Mesodermal cell (in vitro differentiated cells): ENCODE data around the gene HOTAIR.

Source experiments
- H3K27ac ChIP-seq: 2 replicates; pipeline ENCODE4 v1.7.0; 2013; ENCODE audit warnings: mild to moderate bottlenecking, low read depth, low read length, moderate library complexity; ENCODE audit not compliant: severe bottlenecking
- H3K36me3 ChIP-seq: 2 replicates; pipeline ENCODE4 v1.7.1; 2013; ENCODE audit warnings: mild to moderate bottlenecking, low read length, moderate library complexity; ENCODE audit not compliant: control insufficient read depth, insufficient read depth
- H3K4me1 ChIP-seq: one replicate; pipeline ENCODE4 v1.7.1; 2013; ENCODE audit warnings: mild to moderate bottlenecking, low read length; ENCODE audit not compliant: insufficient read depth, control insufficient read depth, poor library complexity, severe bottlenecking
- H3K4me3 ChIP-seq: 2 replicates; pipeline ENCODE4 v1.7.0; 2013; ENCODE audit warnings: low read length, control low read depth, mild to moderate bottlenecking; ENCODE audit not compliant: insufficient read depth, poor library complexity, severe bottlenecking; ENCODE audit errors: extremely low read depth
- H3K9me3 ChIP-seq: 2 replicates; pipeline ENCODE4 v1.7.1; 2013; ENCODE audit warnings: mild to moderate bottlenecking, low read length, moderate library complexity; ENCODE audit not compliant: control insufficient read depth
- WGBS, 2 experiments: methylation state at CpG; one replicate each; pipeline ENCODE4 v1.1.5; 2013; ENCODE audit warnings: missing lambda C conversion rate in 2 of 2; ENCODE audit not compliant: insufficient coverage in 2 of 2; 5-methylcytosine and 5-hydroxymethylcytosine counted together

Gene HOTAIR

DNA sequence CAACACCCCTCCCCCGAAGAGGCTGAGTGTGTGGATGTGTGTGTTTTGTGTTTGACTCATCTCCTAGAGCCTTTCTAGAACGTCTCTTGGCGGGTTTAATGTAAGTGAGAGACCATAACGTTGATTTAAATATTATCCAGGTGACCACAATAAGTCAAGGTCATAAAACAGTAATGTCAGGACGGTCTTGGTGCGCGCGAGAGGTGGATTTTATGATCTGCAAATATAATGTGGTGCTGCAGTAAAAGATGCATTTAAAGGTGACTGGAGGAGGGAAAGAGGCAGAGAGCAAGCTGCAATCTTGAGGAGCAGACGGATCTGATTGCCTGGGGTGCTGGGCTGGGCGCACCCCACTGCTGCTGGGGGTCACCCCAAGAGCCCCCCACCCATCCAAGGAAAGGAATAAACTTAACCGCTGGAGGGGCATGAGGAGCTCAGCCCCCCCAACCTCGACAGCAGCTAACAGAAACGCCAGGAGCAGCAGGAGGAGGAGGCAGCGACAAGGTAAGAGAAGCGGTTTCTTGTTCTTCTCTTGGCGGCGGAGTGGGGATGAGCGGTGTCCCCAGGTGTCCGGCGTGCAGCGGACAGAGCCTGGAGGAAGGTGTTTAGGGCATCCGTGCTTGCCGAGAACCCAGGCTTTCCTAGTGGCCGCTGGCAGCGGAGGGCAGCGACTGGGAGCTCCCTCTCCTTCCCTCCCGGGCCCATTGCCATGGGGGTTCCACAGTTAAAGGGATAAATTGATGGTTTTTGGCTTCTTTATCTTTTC, 15.7 kb upstream of the HOTAIR start:
- Histone ChIP-seq H3K27ac (no peak overlapping the region), H3K9me3 (peaks cover 4% of the 10 kb centered on the region), H3K36me3 (no peaks in the 10 kb centered on the region), H3K4me3 (no peak overlapping the region), H3K4me1 (peaks cover 7% of the 10 kb centered on the region)
- 11 to 22% methylated on average over 16 to 19 of the region's 27 CpGs for WGBS, 2 experiments

DNA sequence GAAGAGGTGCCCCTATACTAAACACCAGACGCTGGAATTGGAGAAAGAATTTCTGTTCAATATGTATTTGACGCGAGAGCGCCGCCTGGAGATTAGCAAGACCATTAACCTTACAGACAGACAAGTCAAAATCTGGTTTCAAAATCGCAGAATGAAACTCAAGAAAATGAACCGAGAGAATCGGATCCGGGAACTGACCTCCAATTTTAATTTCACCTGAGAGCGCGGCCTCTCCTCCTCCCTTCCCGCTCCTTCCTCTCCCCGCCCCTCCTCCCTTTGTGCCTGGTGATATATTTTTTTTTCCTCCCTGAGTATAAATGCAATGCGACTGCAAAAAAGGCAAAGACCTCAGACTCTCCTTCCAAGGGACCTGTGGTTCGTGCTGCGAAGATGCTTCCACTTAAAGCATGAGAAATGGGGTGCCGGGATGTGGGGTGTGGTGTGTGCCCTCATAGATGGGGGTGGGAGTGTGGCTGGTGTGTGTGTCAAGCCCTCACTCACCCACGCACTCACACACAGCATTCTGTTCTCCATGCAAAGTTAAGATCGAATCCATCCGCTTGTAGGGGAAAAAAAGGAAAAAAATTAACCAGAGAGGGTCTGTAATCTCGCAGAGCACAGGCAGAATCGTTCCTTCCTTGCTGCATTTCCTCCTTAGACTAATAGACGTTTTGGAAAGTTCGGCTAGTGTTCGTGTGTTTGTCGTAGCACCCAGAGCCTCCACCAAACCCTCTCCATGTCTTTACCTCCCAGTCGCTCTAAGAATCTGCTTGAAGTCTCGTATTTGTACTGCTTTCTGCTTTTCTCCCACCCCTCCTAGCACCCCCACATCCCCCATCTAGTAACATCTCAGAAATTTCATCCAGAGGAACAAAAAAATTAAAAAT, 14.7 kb upstream of the HOTAIR start:
- no peaks in the 10 kb centered on the region for H3K36me3 ChIP-seq
- 16 to 23% methylated on average over 16 to 21 of the region's 28 CpGs for WGBS, 2 experiments
- peaks cover 8% of the 10 kb centered on the region for H3K9me3 ChIP-seq
- no peak overlapping the region for H3K4me3 ChIP-seq
- no peak overlapping the region for H3K27ac ChIP-seq
- peaks cover 7% of the 10 kb centered on the region for H3K4me1 ChIP-seq

DNA sequence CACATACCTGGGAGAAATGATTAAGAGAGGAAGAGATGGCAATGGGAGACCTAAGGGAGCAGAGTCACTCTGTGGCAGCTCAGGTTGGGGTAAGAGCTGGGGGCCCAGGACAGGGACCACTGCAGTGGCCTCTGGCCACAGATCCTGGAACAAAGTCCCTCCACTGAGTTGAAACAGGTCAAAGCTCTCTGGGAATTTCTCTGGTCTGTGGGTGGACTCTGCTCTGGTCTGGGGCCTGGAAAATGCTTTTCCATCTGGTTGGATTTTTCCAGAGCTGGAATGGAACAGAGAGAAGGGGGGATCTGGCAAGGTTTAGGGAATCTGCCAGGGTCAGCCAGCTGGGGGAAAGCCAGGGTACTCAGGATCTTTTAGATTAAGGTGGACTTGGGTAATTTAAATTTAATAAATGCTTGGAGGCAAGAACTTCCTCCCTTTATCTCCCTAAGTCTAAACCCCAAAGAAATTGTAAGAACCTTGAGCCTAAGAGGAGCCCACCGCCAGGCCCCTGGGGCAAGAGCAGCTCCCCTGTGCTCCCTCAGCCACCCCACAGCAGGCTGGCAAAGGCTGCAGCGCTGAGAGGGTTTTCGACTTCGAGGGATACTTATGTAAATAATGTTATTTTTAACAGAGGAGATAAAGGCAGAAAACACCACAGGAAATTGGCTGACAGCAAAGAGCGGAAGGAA, 13.9 kb upstream of the HOTAIR start:
- no CpG with 5 or more reads among the region's 5 CpGs for WGBS, 2 experiments

DNA sequence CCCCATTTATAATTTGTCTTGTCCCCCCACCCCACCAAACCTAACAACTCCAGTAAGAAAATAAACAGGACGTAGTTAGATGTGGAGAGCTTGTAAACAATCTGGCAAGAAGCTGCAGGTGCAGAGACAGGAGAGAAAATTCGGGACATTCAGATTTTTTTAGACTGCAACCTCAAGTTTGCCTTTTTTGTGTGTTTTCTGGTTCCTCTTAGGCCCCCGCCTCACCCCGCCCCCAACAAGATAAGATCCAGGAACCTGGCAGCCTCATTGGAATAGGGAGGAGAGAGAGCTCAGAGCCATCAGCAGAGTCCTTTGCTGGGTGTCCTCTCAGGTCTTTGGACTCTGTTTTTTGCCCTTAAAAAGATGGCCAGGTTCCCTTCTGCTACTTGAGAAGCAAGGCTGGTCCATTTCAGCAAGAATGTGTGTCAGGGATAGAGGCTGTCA, 13.1 kb upstream of the HOTAIR start:
- H3K4me3 ChIP-seq: no peak overlapping the region
- H3K9me3 ChIP-seq: peaks cover 8% of the 10 kb centered on the region
- WGBS, 2 experiments: 43% methylated on average over 1 of the region's 4 CpGs; no CpG with 5 or more reads in 1 of the 2 experiments
- no peaks in the 10 kb centered on the region for H3K36me3 ChIP-seq
- peaks cover 7% of the 10 kb centered on the region for H3K4me1 ChIP-seq
- no peak overlapping the region for H3K27ac ChIP-seq

More for the DNA sequence above, 13.9 kb upstream of the HOTAIR start:
- H3K36me3 ChIP-seq: no peaks in the 10 kb centered on the region
- no peak overlapping the region for H3K27ac ChIP-seq
- H3K9me3 ChIP-seq: peaks cover 8% of the 10 kb centered on the region
- peaks cover 7% of the 10 kb centered on the region for H3K4me1 ChIP-seq
- no peak overlapping the region for H3K4me3 ChIP-seq

DNA sequence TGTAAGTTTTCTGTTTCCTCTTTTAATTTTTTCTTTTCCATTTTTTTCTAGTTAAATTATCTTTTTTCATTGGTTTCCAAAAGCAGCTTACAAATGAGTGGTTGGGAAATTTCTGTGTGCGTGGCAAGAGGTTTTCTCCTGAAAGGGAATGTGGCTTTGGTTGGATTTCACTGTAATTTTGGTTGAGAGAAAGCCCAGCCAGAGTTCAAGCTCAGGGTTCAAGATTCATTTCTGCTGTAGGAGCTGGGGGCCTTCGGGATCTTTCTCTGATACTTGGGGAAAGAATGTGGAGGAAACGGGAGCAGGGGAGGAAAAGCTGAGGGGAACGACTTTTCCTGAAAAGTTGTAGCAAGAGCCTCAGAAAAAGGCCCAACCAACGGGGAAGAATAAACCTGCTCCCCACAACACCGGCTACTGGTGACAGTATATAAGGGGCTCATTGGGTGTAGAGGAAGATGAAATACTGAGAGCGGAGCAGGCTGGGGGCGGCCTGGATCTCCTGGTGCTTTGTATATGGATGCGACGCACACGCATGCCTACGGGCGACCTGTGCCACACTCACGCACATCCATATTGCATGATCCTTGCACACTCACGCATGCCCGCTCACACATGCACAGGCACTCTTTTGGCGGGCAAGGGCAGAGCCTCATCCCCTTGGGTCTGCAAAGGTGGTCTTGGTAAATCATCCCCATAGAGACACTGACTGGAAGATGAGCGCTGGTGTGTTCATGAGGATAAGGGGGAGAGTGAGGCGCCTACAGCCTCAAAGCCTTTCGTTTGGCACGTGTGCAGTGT, 12.1 kb upstream of the HOTAIR start:
- Histone ChIP-seq H3K9me3 (peaks cover 8% of the 10 kb centered on the region), H3K36me3 (no peaks in the 10 kb centered on the region), H3K27ac (no peak overlapping the region), H3K4me1 (peaks cover 7% of the 10 kb centered on the region), H3K4me3 (no peak overlapping the region)
- 50 to 57% methylated on average over 16 to 18 of the region's 21 CpGs for WGBS, 2 experiments

DNA sequence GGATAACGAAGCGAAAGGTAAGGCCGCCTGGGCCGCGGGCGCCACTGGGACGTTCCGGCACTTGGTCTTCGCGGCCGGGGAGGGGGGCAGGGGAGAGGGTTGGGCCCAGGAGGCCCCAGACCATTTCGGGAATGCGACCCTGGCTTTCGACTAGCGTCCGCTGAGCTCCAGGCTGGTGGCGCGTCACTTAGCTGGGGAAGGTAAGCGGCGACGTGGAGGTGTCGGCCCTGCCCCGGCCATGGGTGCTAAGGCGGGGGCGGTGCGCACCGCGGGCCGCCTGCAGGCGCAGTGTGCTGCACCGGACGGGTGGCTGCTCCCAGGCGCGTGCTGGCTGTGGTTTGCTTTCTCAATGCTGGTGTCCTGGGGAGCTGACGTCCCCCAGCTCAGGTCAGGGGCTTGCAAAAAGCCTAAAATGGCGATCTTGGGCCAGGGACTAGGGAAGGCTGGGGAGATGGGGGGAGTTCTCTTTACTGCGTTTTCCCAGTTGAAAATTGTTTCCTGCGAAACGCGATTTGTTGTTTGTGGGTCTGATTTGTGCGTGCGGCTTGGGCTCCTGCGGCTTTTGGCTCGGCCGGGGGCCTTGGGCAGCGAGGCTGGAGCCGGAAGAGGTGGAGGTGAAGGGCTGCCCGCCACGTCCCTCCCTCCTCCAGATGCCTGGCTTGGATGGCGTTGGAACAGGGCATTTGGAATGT, 11.4 kb upstream of the HOTAIR start:
- 12 to 14% methylated on average over 36 to 42 of the region's 50 CpGs for WGBS, 2 experiments
- Histone ChIP-seq H3K9me3 (peaks cover 8% of the 10 kb centered on the region), H3K4me3 (no peak overlapping the region), H3K27ac (no peak overlapping the region), H3K4me1 (peaks cover 7% of the 10 kb centered on the region), H3K36me3 (no peaks in the 10 kb centered on the region)

DNA sequence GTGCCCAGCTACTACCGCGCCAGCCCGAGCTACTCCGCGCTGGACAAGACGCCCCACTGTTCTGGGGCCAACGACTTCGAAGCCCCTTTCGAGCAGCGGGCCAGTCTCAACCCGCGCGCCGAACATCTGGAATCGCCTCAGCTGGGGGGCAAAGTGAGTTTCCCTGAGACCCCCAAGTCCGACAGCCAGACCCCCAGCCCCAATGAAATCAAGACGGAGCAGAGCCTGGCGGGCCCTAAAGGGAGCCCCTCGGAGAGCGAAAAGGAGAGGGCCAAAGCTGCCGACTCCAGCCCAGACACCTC, 10.9 kb upstream of the HOTAIR start:
- Histone ChIP-seq H3K36me3 (no peaks in the 10 kb centered on the region), H3K4me1 (peaks cover 7% of the 10 kb centered on the region), H3K4me3 (no peak overlapping the region), H3K27ac (no peak overlapping the region), H3K9me3 (peaks cover 8% of the 10 kb centered on the region)
- 30 to 48% methylated on average over 19 to 20 of the region's 21 CpGs for WGBS, 2 experiments

DNA sequence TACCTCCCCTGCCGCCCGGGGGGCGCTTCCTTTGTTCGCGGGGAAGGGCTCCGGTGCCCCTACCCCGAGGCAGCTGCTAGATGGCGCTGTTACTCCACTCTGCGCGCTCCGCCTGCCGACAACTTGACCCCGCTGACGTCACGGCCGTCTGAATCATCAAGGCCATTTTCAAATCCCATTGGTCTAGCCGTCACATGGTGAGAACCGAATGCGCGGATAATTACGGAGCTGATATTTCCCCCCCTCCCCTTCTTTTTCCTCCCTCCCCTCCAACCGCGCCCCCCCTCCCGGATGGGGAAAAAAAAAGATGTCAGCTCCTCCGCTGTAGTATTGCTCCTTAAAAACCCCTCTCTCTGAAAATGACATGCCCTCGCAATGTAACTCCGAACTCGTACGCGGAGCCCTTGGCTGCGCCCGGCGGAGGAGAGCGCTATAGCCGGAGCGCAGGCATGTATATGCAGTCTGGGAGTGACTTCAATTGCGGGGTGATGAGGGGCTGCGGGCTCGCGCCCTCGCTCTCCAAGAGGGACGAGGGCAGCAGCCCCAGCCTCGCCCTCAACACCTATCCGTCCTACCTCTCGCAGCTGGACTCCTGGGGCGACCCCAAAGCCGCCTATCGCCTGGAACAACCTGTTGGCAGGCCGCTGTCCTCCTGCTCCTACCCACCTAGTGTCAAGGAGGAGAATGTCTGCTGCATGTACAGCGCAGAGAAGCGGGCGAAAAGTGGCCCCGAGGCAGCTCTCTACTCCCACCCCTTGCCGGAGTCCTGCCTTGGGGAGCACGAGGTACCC, 10.3 kb upstream of the HOTAIR start, which contains the start of gene HOXC10:
TSS of gene HOXC10 (plus strand) at position 246 of the 791 bp plus-strand sequence. CDS start at position 360, 114 bp downstream.
- Histone ChIP-seq H3K9me3 (peaks cover 8% of the 10 kb centered on the region), H3K4me1 (peaks cover 7% of the 10 kb centered on the region), H3K27ac (no peak within 1 kb of the TSS), H3K36me3 (no peaks in the 10 kb centered on the region), H3K4me3 (no peak within 1 kb of the TSS)
- 35 to 39% methylated on average over 41 to 49 of the region's 55 CpGs for WGBS, 2 experiments

DNA sequence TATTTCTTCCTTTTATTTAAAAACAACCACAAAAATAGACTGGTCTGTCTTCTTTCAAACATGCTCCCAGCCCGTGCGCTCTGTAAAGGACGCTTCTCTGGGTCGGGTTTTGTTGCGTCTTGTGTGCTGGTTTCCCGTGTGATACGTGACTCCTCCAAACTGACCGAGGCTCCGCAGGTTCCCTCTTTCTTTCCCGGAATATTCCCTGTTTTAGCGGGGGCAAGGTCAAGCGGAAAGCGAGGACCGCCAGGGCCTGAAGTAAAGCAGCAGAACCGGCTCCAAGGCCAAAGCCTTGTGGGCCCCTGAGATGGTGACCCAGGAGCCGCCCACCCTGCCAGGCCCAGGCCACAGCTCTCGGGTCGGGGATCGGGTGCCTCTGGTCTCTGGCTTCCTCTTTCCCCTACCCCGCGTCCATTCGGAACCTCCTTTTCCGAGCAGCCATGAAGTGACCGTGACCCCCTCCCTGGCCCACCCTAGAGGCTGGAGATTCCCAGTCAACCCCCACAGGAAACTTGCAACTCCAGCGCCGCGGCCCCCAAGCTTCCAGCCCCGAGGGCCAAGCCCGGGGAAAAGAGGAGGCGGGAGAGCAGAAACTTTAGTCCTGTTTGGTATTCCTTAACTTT, 9.3 kb upstream of the HOTAIR start:
- 25 to 29% methylated on average over 20 to 23 of the region's 30 CpGs for WGBS, 2 experiments
- Histone ChIP-seq H3K4me1 (peaks cover 5% of the 10 kb centered on the region), H3K9me3 (peaks cover 8% of the 10 kb centered on the region), H3K36me3 (no peaks in the 10 kb centered on the region), H3K4me3 (no peak overlapping the region), H3K27ac (no peak overlapping the region)
